NCI-H2171 (cell line): Measurements from ENCODE around the gene SEMA3D.
A peak's percentile ranks its signal among the peaks of the same experiment; 100 is the strongest.

Source experiments
- DNase-seq: peaks from one replicate; lab custom pipeline; 2025; lab: John Stamatoyannopoulos, UW

The SEMA3D gene

DNA sequence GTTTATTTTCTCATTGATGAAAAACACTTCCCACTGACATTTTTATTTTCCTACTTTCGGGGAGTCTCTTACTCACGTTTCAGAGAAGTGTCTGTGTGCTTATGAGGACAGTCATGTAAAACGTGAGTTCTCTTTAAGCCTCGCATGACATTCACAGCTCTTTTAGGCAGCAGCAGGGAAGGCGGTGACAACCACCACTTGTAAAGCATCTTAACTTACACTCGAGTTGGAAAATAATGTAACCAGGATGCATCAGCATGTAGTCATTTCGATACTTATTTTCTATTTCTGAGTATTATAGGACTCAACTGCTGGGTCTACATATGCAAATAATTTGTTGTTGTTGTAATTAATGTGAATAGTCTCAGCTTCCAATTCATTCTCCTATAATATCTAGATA lies 153.6 kb downstream of the SEMA3D start:
- DNase-seq: no peak

DNA sequence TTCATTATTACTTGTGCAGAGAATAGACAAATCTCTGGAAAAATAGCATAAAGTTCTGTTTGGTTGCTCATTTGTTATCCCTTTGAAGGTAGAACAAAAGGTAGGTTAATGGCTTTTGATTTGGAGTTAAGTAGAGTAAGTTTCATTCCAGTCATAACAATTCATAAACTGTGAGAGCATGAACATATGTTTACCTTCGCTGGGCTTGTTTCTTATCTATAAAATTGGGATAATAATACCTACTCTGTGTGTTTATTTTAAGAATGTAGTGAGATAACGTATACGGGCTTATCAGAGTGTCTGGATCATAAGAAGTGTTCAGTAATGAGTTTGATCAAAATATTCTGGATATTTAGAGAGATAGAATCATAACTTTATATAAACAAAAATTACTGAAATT lies 155.4 kb downstream of the SEMA3D start:
- DNase-seq: no peak

GRCh38 chr7:85030893-85031292 lies 156.0 kb downstream of the SEMA3D start:
- no peak for DNase-seq

- no peak for DNase-seq
Observed at GRCh38 chr7:85025312-85025756, 161.5 kb downstream of the SEMA3D start.

- DNase-seq: no peak
Observed at GRCh38 chr7:85023916-85024315, 162.9 kb downstream of the SEMA3D start.

GRCh38 chr7:85023066-85023712 lies 163.7 kb downstream of the SEMA3D start:
- DNase-seq: peak; percentile 31

GRCh38 chr7:85022064-85022697 lies 164.7 kb downstream of the SEMA3D start:
- no peak for DNase-seq

DNA sequence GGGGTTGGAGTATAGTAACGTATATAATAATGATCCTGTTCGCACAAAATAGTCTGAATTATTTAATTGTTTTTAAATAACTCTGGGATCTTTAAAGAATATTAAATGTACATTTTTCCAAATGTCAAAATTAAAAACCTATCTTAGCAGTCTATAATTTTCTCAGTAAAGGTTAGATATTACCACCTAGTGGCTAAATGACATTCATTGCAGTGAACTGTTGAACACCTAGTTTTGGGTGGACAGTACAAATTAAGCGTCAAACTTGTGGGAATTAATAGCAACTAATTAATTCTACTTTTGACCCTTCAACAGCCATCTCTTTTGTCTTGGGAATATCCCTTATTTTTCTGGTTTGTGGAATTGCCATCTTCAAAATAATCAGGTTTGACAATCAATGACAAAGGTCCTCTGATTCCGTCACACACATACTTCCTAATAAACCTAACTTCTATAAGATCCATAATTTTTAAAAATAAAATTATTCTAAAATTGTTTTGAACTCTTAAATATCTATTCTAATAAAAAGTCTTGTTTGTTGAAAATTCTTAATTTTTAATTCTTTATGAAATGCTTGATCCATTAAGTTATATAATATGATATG lies 165.7 kb downstream of the SEMA3D start:
- DNase-seq: peak; percentile 20

- DNase-seq: no peak
Observed at GRCh38 chr7:85019778-85020177, 167.1 kb downstream of the SEMA3D start.

DNA sequence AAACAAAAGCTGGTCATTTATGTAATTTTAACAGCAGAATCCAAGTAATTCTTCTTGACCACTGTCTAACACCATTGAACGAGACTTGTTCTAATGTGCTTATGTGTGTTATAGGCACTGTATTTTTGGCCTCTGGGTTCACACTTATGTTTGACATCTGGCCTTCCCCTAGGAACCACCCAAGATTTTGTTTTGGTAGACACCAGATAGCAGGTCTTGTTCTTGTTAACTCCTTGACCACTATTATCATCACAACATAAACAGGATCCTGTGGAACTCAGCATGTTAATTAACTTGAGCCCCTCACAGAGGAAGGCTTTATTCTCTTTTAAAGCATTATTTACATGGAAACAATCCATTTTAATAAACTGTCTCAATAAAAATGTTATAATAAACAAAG lies 167.7 kb downstream of the SEMA3D start:
- no peak for DNase-seq

DNA sequence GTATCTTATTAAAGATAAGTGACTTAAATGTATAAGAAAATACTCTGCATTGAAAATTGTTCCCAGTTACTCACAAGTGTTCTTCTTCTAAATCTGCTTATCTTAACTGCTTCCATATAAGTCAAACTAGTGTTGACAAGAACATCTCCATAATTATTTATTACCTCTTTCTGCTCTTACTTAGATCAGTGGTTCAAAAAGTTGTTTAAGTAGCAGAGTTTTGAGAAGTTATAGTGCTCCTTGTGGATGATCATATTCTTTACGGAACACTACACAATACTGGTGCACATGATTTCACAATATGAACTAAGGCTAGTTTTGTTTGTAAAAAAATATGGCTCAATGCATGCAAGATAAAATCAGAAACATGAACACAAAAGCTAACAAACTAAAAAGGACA lies 168.4 kb downstream of the SEMA3D start:
- DNase-seq: no peak

GRCh38 chr7:85016286-85016685 lies 170.6 kb downstream of the SEMA3D start:
- no peak for DNase-seq

- DNase-seq: no peak
Observed at GRCh38 chr7:85014936-85015660, 171.8 kb downstream of the SEMA3D start.

GRCh38 chr7:85011127-85011526 lies 175.7 kb downstream of the SEMA3D start:
- DNase-seq: no peak

- DNase-seq: no peak
Observed at GRCh38 chr7:85010306-85010705, 176.6 kb downstream of the SEMA3D start.

DNA sequence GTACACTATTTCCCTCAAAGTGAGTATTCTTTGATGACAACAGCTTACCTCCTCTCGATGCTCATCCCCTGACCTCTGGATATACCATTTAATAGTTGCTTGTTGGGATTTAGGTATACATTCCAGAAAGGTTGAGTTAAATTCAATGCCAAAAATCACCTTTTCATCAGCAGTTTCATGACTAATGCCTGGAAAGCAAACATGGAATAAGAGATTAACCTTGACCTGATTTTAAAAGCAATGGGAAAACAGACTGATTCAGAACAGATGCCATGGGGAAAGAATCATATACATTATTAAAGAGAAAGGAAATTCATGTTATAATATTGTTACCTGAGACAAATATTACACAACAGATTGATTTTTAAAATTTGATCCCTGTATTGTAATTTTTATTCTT lies 180.1 kb downstream of the SEMA3D start:
- DNase-seq: no peak

- no peak for DNase-seq
Observed at GRCh38 chr7:85004402-85004801, 182.5 kb downstream of the SEMA3D start.

DNA sequence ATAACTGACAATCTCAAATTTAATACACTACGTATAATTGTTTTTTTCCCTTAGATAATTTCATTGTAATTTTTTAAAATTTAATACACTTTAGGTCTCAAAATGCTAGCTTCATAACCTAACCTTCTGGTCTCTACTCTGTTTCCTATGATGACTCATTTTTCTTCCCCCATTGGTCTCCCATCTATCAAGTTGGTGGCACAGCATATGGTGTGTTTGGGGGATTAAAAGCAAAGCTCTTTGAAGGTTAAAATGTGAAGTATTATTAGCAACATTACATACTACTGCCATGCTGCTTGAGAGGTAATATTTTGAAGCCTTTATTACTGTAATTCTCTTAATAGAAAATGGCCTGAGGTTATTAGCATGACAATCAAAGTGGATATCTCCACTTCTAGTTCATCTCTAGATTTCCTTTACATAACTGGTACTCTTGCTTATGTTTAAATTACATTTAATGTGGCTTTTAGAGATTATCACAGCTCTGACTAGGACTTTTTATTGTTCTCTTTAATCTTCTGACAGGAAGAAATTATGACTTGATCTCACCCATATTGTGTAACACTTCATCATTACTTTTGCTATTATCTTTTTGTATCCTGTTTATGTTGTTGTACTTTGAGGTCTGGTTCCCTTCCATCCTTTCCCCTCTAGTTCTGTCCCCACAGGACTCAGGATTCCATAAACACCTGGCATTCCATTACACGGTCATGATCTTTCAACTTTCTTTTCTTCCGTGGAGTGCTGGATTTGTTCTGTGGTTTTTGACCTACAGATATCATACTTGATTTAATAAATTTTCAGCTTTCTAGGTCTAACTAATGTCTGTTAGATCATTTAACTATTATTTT lies 185.1 kb downstream of the SEMA3D start:
- peak; percentile 47 for DNase-seq

- peak; percentile 71 for DNase-seq
Observed at GRCh38 chr7:85000735-85001350, 186.0 kb downstream of the SEMA3D start.

- DNase-seq: no peak
Observed at GRCh38 chr7:84999450-84999849, 187.4 kb downstream of the SEMA3D start.

DNA sequence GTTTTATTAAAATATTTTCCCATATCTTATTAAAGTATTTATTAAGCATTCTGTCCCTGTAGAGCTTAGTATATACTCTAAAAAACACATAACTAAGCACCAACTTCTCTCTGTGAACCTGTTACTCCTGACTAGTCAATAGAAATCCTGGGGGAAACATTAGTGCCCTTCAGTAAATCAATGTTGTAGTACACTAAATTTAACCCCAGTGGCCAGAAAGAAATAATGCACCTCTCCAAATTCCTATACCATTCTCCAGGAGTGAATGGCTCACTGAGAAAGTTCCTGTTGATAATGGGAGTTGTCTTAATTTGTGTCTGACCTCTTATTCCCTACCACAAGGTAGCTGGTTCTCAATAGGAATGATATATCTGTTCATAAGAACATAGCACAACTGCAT lies 188.2 kb downstream of the SEMA3D start:
- DNase-seq: no peak
